HG03520 (cell line): ENCODE results near the gene ELF5.

Experiments used
- ATAC-seq: cut with Tn5 transposase; IDR thresholded peaks from one replicate; pipeline ENCODE4 v1.9.1; 2021; ENCODE audit warnings: mild to moderate bottlenecking, moderate library complexity; ENCODE audit not compliant: unreplicated experiment

The ELF5 gene

DNA sequence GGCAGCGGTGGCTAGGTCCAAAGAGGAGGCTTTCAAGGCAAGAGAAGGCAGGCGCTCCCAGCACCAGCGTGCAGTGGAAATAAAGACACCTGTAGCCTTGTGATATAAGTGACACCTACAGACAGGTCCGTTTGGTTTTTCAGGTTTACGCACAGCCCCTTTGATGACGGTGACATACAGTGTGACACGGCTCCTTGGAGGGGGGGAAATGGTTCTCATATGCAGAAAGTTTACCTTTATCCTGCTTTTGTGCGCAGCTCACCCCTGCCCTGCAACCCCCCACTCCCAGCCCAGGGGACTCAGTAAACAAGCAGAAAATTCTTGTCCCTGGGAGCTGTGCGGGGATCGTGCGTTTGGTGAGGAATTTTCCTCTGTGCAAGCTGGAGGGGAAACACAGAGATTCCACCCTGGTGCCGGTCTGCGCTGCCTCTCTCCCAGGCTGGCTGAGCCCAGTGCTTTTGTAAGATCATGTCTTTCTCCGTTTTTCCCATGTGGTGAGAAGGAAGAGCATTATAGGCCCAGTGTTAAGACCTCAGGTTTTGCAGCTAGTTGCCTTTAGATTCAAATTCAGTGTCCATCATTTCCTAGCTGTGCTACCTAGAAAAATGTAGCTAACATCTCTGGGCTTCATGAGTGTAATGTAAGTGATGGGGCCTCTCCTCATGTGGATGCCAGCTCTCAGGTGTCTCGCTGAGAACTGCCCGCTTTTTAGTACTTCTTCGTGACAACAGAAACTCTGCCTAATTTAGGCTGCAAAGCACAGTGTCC, at the start of gene ELF5:
TSS of gene ELF5 (minus strand) at position 113 of the 768 bp plus-strand sequence. CDS start 8,045 bp downstream, outside the sequence.
- no peak for ATAC-seq

DNA sequence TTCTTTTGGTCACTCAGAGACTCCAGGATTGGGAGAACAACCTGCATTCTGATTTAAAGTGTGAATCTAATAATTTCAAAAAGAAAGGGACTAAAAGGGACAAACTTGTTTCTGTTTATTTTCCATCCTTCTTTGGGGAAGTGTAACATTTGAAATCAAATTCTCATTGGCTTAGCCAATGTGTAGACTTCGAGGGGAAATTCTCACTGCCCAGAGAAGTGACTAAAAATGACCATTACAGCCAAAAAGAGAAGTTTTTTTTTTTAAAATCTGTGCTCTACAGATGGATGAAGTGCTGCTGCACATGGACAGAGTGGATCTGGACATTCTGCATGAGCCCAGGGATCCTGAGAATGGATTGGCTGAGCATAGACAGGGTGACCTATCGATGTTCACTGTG, 49.4 kb upstream of the ELF5 start:
- no peak for ATAC-seq

DNA sequence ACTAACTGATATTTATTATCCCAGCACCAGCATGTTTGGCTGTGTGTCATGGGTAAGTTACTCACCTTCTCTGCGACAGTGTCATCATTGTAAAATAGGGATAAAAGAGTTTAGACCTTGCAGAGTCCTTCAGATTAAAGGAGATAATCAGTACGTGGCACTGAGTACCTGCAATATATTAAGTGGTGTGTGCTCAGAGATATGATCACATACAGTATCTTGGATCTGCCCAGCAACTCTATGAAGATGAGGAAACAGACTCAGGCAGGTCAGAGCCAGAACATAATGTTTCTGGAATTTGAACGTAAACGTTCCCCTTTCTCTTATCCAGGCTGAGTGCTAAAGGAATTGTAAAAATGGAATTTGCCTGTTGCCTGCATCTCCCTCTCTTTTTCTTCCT, 46.9 kb upstream of the ELF5 start:
- ATAC-seq = no peak

DNA sequence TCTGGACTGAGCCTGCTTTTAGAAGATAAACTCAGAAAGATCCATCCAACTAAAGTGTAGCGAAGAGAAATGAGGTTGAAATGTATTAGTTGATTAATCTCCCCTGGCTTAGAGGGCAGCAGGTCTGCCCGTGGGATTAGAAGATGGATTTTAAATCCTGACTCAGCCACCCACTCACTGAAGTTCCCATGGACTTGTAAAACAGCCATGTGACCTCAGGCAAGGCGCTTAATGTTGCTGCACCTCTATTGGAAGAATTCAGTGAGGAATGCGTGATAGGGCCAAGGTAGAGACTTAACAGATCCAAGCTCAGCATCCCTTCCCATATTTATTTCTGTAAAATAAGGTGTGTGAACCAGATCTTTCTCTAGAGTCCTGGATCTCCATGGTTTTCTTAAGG, 45.1 kb upstream of the ELF5 start:
- no peak for ATAC-seq

DNA sequence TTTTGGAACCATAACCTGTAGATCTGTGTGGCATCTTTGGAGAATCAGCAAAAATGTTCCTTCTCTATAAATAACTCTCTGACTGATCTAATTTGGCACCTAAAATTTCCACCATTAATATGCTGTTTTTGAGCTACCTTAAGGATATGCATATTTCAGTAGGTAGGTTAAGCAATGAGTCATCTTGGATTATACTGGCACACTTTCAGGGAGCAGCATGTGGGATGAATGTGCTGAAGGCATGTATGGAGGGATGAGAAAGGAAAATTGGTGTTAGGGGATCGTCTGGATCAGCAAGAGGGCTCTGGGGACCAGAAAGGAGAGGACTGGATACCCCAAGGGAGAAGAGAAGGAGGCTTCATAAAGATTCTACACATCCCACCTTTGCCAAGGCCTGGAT, 44.6 kb upstream of the ELF5 start:
- no peak for ATAC-seq

DNA sequence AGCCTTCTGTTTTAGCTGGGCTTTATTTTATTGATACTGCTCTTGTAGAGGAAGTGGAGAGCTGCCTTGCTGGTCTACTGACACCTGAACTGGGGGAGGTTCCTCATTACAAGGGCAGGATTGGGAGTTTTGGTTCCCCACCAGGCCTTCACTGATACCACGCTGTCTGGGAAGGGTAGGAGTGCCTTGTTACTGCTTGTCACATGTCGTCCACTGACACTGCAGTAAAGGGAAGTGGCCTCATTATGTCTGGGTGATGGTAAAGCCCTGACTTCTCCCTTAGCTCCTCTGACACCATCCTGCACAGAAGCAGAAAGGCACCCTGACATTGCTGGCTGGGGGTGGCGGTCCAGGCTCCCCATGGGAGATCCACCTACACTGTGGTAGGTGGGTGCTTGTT, 38.7 kb upstream of the ELF5 start:
- ATAC-seq = no peak

DNA sequence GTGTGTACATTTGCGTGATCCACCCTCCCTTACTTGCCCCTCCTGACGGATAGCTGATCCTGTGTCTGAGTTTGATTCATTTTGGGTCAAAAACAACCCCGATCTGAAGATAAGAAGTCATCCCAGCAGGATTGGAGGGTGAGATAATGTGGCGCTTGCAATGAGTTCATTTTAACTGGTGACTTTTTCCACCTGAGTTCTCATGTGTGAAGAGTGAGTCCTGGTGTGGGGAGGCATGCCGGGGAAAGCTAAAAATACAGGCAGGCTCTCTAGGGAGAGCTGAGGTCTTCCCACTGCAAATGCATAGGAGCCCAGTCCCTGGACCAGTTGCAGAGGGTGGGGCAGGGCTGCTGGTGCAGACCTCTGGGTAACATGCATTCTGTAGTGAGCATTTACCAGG, 35.7 kb upstream of the ELF5 start:
- no peak for ATAC-seq

DNA sequence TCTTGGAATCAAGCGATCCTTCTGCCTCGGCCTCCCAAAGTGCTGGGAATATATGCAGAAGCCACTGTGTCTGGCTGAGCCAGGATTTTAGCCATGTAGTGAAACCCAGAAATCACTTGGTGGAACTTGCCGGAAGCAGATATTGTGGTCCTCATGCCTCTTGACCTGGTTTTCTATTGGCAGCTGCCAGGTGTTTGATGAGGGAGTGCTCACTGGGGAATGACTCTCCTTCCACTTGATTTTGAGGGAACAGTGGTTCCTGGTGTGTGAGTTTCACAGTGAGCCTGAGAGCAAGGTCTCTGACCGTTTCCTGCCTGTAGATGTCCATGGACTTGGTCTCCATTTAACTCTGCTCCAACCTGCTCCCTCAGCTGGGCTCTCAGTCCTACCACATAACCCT, 34.7 kb upstream of the ELF5 start:
- no peak for ATAC-seq

DNA sequence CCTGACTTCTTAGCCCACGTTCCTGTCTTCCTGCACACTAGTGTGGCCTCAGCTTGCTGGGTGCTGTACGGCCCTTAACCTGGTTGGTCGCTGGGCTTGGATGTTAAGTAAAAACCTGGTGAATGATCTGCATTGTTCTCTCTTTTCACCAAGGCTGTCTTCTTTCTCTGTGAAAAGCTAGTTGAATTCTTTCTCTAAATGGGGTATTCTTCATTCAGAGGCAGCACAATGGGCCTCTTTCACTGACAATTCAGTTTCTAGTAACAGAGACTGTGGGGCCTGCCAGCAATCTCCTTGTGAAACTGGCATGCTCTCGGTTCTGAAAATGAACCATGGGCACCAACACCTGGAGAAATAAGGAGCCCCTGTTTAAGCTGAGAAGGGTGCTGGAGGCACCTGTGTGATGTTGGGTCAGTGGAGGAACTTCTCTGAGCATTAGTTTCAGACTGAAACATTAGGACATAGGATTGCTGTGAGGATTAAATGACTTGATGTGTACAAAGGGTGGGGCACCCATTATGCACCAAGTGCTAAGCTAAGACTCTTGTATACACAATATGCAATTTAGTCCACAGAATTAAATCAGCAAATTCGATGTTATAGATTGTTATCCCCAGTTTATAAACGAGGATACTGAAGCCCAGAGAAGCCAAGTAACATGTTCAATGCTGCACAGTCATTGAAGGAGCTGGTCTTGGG, 33.1 kb upstream of the ELF5 start:
- no peak for ATAC-seq

DNA sequence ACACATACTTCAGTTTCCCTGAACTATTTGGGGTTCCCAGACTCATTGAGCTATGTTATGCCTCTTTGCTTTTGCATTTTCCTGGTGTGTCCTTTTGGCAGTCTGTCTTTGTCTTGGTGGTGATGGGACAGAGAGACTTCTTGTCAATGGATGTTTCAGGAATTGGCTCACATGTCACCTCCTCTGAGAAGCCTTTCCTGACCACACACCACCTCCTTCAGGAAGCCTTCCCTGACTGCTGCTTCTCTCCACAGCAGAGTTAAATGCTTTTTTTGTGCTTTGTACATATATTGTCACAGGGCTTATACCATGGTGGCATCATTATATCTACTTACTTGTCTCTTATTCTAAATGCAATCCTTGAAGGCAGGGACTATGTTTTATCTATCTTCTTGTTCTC, 28.5 kb upstream of the ELF5 start:
- ATAC-seq = no peak

DNA sequence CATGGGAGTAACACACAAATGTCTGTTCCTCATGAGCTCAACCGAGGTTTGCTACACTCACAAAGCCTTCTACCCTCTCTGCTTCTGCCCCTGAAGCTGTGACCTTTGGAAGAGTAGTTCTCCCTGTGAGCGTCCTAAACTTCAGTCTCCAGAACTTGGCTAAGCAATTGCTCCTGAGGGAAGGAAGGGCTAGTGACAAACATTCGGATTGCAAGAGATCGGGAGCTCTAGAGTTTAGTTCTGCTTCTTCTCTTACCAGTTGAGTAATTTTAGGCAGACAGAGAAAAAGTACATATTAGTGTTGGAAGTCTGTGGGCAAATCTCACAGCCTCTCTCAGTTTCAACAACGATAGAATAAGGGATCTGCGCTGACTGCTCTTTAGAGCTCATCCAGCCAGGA, 27.3 kb upstream of the ELF5 start:
- ATAC-seq = no peak

DNA sequence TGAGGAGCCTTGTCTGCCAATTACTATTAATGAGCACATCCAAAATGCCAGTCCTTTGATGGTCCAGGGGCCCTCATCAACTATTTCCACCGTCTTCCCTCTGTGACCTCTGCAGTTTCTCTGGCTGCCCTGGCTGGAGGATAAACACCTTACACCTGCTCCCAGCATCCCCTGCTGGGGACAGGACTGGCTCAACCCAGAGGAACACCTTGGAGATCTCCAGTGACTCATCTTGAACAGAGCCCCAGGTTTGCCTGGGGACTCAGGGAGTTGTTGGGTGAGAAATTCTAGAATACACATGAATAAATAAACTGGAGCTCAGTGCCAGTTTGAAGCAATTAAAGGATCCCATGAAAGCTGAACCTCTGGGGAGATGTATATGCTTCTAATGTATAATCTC, 24.0 kb upstream of the ELF5 start:
- ATAC-seq = no peak

DNA sequence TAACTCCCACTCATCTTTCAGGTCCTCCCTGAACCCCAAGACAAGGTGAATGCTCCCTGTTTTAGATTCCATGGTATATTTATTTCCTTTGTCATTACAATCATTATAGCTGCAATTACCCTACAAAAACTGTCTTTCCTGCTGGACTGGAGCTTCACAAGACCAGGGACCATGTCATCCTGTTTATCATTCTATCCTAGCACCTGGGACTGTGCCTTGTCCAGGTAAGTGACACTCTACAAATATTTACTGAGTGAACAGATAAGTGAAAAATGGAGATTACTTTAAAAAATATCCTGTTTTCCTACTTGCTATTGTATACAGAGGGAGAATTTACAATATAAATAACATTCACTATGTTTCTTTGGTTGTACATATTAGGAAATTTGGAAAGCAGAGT, 22.5 kb upstream of the ELF5 start:
- no peak for ATAC-seq

DNA sequence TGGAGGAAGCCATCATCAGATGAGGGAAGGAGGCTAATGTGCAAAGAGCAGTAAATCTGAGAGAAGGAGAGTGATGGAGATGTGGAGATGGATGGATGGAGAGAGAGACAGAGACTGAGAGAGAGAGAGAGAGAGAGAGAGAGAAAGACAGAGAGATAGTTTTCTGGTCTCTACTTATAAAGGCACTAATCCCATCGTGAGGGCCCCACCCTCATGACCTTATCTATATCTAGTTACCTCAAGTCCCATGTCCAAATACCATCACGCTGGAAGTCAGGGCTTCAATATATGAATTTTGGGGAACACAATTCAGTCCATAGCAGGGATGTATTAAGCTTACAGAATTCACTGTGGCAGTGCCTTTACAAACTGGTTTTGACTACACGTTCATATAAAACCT, 21.2 kb upstream of the ELF5 start:
- no peak for ATAC-seq

DNA sequence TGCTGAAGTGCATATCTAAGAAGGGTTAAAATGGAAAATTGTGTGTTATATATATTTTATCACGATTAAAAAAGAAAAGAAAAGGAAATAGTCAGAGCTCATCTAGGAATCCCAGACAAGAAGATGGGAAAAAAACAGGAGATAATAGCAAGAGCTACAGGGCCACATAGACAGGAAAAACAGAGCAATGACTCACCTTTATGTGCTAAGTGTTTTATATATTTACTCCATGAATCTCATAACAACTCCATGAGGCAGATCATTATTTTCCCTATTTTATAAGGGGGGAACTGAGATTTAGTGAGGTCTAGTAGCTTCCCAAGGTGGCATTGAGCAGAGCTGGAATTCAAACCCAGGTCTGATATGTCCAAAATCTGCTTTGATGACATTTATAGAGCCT, 18.1 kb upstream of the ELF5 start:
- no peak for ATAC-seq

DNA sequence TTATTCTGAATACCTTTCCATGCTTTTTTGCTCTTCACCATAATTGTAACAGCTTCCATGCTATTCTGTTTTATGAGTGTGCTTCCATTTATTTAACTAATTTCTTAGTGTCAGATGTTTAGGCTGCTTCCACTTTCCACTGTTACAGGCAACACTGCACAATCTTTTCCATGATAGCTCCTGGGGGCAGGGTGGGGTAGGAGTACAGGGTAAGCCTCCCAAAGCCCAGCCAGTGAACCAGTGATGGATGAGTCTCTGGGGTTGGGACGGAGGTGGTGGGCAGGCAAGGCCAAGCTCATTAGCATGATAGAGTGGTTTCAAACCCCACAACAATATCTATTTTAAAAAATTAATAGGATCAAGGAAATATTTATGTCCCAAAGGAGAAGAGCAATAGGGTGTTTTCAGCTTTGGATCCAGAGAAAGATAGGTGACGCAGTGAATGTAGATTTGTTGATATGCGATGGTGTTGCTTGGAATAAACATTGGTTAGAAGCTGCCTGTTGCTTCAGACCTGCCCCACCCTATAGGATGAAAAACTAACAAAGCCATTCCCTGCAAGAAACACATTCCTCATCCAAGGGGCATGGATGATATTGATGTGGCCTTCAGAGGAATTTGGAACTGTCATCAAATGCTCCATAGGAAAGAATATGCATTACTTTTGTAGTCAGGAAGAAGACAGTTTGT, 17.1 kb upstream of the ELF5 start:
- ATAC-seq = no peak

DNA sequence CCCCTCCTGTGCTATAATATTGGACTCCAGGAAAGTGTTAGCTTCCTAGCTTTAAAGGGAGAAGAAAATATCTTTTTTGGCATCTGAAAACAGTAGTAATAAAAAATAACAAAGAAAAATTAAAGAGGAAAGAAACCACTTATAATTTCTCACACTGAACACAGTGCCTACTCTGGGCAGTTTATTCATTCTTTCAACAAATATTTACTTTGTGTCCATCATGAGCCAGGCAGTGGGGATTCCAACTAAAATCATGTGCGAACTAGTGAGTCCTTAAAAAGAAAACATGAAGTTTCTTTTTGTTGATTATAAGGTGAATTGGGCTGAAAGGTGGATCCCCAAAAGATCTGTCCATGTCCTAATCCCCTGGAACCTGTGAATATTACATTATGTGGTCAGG, 16.0 kb upstream of the ELF5 start:
- ATAC-seq = no peak

DNA sequence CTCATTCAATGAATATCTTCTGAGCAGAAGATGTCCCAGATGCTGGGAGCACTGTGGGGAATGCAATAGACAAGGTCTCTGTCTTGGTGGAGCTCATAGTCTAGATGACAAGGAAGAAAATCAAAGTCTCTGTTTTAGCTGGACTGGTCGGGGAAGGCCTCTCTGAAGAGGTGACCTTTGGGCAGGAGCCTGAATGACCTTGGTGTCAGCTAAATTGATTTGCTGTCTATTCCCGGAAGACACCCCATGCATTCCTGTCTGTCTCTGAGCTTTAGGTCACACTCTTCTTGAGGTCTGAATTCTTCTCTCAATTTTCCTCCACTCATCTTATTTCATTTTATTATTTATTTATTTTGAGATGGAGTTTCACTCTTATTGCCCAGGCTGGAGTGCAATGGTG, 14.5 kb upstream of the ELF5 start:
- no peak for ATAC-seq

DNA sequence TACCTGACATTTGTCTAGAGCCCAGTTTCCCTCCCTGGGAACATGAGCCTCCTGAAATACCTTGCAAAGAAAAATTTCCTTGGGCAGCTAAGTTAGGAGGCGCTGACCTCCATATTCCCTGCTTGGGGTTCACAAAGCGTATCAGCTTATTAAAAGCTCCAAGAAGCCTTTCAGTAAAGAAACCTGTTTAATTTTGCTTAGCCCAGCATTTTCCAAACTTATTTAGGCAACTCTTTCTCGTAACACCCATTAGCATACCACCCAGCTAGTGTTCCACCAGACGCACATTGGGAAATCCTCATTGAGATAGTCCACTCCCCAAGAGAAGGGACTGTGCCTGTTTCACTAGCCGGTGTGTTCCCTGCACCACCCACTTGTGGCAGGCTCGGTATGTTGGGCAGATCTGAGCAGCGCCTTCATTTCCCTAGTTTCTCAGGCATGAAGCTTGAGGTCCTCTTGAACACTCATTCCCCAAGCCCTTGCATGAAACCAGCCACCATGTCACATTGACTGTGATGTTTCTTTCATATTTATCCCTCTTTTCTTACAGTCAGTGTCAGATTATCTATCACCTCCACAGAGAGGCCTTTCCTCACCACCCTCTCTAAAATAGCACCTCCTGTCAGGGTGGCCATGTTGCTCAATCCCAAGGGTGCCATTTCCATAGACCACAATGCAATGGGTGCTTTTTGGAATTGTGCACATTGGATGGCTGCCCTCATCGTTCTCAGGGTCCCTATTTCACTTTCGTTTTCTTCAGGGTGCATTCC, 12.5 kb upstream of the ELF5 start:
- ATAC-seq = no peak

DNA sequence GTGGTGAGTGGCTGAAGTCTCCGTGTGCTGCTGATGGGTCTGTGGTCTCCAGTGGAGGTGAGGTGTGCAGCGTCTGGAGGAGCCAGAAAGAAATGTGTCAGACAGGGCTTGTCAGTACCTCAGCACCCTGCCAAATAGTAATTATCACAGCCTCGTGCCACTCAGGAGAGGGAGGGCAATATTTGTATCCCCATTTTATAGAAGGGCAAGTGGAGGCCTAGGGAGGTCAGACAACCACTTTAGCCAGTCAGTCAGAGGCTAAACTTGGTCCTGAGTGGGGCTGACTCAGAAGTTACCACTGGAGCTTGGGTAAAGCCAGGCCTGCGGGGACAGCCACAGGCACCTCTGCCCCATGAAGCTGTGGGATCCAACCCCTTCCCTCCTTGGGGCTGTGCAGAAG, 11.5 kb upstream of the ELF5 start:
- no peak for ATAC-seq

DNA sequence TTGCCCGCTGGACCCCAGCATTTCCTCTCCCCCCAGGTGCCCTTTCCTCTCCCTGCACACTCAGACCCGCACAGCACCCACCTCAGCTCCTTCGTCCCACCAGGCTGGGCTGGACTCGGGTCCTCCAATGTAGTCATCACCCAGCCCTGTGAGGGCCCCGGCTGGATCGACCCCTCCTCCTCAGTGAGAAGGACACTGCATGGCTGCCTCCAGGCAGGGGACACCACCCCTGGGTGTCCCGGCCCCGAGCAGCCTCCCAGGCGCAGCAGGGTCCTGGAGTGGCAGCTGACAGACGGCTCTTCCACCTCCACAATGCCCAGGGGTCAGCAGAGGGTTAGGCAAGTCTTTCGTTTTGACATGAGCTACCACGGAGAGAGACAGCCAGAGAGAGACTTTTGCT, 11.1 kb upstream of the ELF5 start:
- ATAC-seq = no peak
